ENCODE measurements around the gene NPB. TPM values are rescaled to one million over a fixed set of nuclear protein-coding genes. Genes with fewer than 3 reads are reported as not detected.

Gene NPB
- polyA plus RNA-seq, 1 donor from 2014 or later: 1.3 TPM

- H3K9me2 ChIP-seq (ENCODE audit: insufficient read depth, low read length): no peaks in the 10 kb centered on the region
- TF ChIP-seq EP300 (conservative IDR thresholded peaks at IDR 0.05; ENCODE audit: poor library complexity, severe bottlenecking) (no peak), POLR2AphosphoS5 (IDR thresholded peaks at IDR 0.05) (no peak), SMC3 (conservative IDR thresholded peaks at IDR 0.05; ENCODE audit: poor library complexity) (no peak), EZH2 (IDR thresholded peaks at IDR 0.05; ENCODE audit: borderline replicate concordance, insufficient read depth, low read length, poor library complexity, severe bottlenecking) (no peak), RAD21 (conservative IDR thresholded peaks at IDR 0.05) (no peak), TAF1 (IDR thresholded peaks at IDR 0.05; ENCODE audit: low read depth) (no peak), CTCF (IDR thresholded peaks at IDR 0.05; ENCODE audit: poor library complexity, severe bottlenecking) (no peak), MXI1 (conservative IDR thresholded peaks at IDR 0.05; ENCODE audit: poor library complexity, severe bottlenecking) (no peak), REST (IDR thresholded peaks at IDR 0.05; ENCODE audit: borderline replicate concordance) (no peak)
- H3K9ac ChIP-seq (ENCODE audit: low read length): no peak overlapping the region
- no peaks in the 10 kb centered on the region for H3K36me3 ChIP-seq (ENCODE audit: insufficient read depth, low read length)
- H3K27me3 ChIP-seq (ENCODE audit: insufficient read depth, low read depth, low read length): peaks cover 19% of the 10 kb centered on the region
- H2AFZ ChIP-seq (ENCODE audit: low read depth, low read length): no peak overlapping the region
- no peaks in the 10 kb centered on the region for H3K79me2 ChIP-seq (replicated peaks; ENCODE audit: insufficient read depth, low read length)
- H3K27ac ChIP-seq (ENCODE audit: low read length): no peak overlapping the region
- no peak overlapping the region for H3K4me2 ChIP-seq (ENCODE audit: low read length)
- no peaks in the 10 kb centered on the region for H4K20me1 ChIP-seq (ENCODE audit: insufficient read depth)
- H3K9me3 ChIP-seq (ENCODE audit: low read length): no peaks in the 10 kb centered on the region
- no peak overlapping the region for H3K4me3 ChIP-seq (ENCODE audit: low read length)
- no peaks in the 10 kb centered on the region for H3F3A ChIP-seq (ENCODE audit: insufficient read depth, low read length, poor library complexity, severe bottlenecking)
Observed at GRCh38 chr17:81902653-81903414, 796 bp downstream of the NPB start.

- TF ChIP-seq EP300 (conservative IDR thresholded peaks at IDR 0.05; ENCODE audit: poor library complexity, severe bottlenecking) (no peak), EZH2 (IDR thresholded peaks at IDR 0.05; ENCODE audit: borderline replicate concordance, insufficient read depth, low read length, poor library complexity, severe bottlenecking) (no peak), REST (IDR thresholded peaks at IDR 0.05; ENCODE audit: borderline replicate concordance) (no peak), POLR2AphosphoS5 (IDR thresholded peaks at IDR 0.05) (no peak), SMC3 (conservative IDR thresholded peaks at IDR 0.05; ENCODE audit: poor library complexity) (no peak), RAD21 (conservative IDR thresholded peaks at IDR 0.05) (no peak), MXI1 (conservative IDR thresholded peaks at IDR 0.05; ENCODE audit: poor library complexity, severe bottlenecking) (no peak), TAF1 (IDR thresholded peaks at IDR 0.05; ENCODE audit: low read depth) (no peak), CTCF (IDR thresholded peaks at IDR 0.05; ENCODE audit: poor library complexity, severe bottlenecking) (no peak)
- Histone ChIP-seq H3F3A (ENCODE audit: insufficient read depth, low read length, poor library complexity, severe bottlenecking) (no peaks in the 10 kb centered on the region), H3K4me2 (ENCODE audit: low read length) (no peak overlapping the region), H3K9me3 (ENCODE audit: low read length) (no peaks in the 10 kb centered on the region), H3K27me3 (ENCODE audit: insufficient read depth, low read depth, low read length) (peaks cover 19% of the 10 kb centered on the region), H2AFZ (ENCODE audit: low read depth, low read length) (no peak overlapping the region), H3K36me3 (ENCODE audit: insufficient read depth, low read length) (no peaks in the 10 kb centered on the region), H3K79me2 (replicated peaks; ENCODE audit: insufficient read depth, low read length) (no peaks in the 10 kb centered on the region), H3K27ac (ENCODE audit: low read length) (no peak overlapping the region), H4K20me1 (ENCODE audit: insufficient read depth) (no peaks in the 10 kb centered on the region), H3K9me2 (ENCODE audit: insufficient read depth, low read length) (no peaks in the 10 kb centered on the region), H3K4me3 (ENCODE audit: low read length) (no peak overlapping the region), H3K9ac (ENCODE audit: low read length) (no peak overlapping the region)
Observed at GRCh38 chr17:81903415-81903831, 1.4 kb downstream of the NPB start.
